ENCODE data around the gene PMEPA1. TPM values are rescaled to one million over a fixed set of nuclear protein-coding genes. Genes with fewer than 3 reads are reported as not detected.
A peak's percentile ranks its signal among the peaks of the same experiment; 100 is the strongest.

The PMEPA1 gene
- total RNA-seq, 1 donor from 2014 or later: 26.9 TPM

DNA sequence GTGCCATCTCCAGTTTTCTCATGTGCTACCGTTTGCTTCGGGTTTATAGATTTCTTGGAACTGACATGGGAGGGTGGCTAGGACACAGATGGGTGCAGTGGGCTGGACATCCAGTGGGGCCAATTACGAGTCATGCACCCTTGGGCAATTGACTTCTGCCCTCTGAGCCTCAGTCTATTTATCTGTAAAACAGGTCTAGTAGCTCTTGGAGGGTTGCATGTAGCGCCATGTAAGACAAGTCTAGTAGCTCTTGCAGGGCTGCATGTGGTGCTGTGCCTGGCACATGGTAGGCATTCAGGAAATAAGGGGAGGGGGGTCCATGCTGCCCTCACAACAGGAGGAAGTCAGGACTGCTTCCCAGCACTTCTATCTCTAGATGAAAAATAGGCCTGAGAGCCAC lies 15.3 kb downstream of the PMEPA1 start:
- TF ChIP-seq, protein P1, sequence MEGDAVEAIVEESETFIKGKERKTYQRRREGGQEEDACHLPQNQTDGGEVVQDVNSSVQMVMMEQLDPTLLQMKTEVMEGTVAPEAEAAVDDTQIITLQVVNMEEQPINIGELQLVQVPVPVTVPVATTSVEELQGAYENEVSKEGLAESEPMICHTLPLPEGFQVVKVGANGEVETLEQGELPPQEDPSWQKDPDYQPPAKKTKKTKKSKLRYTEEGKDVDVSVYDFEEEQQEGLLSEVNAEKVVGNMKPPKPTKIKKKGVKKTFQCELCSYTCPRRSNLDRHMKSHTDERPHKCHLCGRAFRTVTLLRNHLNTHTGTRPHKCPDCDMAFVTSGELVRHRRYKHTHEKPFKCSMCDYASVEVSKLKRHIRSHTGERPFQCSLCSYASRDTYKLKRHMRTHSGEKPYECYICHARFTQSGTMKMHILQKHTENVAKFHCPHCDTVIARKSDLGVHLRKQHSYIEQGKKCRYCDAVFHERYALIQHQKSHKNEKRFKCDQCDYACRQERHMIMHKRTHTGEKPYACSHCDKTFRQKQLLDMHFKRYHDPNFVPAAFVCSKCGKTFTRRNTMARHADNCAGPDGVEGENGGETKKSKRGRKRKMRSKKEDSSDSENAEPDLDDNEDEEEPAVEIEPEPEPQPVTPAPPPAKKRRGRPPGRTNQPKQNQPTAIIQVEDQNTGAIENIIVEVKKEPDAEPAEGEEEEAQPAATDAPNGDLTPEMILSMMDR (IDR thresholded peaks at IDR 0.05): no peak
- Histone ChIP-seq H3K27ac (no peak overlapping the region), H3K4me3 (no peak overlapping the region), H3K4me1 (peaks cover 43% of the 10 kb centered on the region), H3K27me3 (ENCODE audit: low read depth) (no peaks in the 10 kb centered on the region), H3K36me3 (no peaks in the 10 kb centered on the region), H3K9me3 (no peaks in the 10 kb centered on the region)
- intact Hi-C loops (cut with DNase I): no loop called here
- ATAC-seq (no peak), DNase-seq (no peak)

DNA sequence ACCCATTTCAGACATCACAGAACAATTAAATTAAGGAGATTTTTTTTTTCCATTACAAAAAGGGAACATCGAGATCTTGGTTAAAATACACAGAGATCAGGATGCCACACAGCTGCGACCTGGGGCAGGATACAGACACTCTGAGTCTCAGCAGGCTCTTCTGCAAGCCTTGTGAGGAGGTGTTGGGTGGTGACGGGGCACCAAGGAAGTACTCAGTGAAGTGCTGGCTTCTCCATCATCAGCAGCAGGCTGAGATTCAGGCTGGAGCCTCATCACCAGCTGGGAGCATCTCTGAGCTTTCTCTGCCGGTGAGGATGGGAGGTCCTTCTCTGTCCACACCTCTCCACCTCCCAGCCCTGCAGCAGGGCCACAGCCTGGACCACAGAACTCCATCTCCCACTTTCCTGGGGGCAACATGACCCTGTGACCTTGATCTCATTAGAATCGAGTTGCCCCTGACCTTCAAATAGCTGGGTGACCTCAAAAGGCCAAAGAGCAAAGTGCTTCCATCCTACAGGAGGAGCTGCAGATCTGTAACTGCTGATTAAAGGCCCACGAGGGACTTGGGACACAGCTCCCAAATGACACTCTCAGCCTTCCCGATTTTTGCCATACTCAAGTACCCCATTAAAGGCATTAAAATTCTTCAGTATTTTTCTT lies 16.0 kb downstream of the PMEPA1 start:
- no peaks in the 10 kb centered on the region for H3K9me3 ChIP-seq
- ATAC-seq: no peak
- intact Hi-C loops (cut with DNase I): no loop called here
- no peak overlapping the region for H3K27ac ChIP-seq
- H3K4me1 ChIP-seq: peaks cover 41% of the 10 kb centered on the region
- no peak for DNase-seq
- H3K27me3 ChIP-seq (ENCODE audit: low read depth): no peaks in the 10 kb centered on the region
- no peak overlapping the region for H3K4me3 ChIP-seq
- H3K36me3 ChIP-seq: no peaks in the 10 kb centered on the region
- TF ChIP-seq, protein P1 (IDR thresholded peaks at IDR 0.05): no peak

DNA sequence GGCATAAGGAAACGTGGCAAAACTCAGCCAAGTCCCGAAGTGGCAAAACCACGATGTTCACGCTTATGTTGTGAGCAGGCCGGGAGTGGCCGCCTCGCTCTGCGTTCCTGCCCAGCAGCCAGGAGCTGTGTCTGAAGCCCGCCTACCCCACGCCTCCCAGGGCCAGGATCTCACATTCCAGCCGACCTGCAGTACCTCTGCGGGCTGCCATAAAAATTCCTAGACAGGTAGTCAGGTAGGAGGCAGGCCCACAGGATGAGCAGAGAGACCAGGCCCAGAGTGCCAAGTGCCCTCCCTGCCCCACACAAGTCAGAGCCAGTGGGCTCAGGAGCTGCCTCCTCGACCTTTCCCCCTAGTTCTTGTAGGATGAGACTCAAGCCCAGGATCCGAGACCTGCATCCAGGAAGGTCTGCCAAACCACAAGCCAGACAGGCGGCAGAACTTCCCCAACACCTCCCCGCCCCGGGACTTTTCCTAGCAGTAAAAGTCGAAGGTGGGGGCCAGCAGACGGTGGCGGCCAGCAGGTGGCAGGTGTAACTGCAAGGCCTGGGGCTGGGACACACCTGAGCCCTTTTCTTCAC lies 16.7 kb downstream of the PMEPA1 start:
- no peaks in the 10 kb centered on the region for H3K9me3 ChIP-seq
- H3K4me1 ChIP-seq: peaks cover 35% of the 10 kb centered on the region
- H3K4me3 ChIP-seq: no peak overlapping the region
- no peaks in the 10 kb centered on the region for H3K36me3 ChIP-seq
- intact Hi-C loops (cut with DNase I): no loop called here
- ATAC-seq: peak; percentile 74 to 77
- TF ChIP-seq, protein P1 (IDR thresholded peaks at IDR 0.05): peak; percentile 38
- DNase-seq: peak; percentile 68
- H3K27ac ChIP-seq: peak overlapping the region; percentile 41
- H3K27me3 ChIP-seq (ENCODE audit: low read depth): no peaks in the 10 kb centered on the region

DNA sequence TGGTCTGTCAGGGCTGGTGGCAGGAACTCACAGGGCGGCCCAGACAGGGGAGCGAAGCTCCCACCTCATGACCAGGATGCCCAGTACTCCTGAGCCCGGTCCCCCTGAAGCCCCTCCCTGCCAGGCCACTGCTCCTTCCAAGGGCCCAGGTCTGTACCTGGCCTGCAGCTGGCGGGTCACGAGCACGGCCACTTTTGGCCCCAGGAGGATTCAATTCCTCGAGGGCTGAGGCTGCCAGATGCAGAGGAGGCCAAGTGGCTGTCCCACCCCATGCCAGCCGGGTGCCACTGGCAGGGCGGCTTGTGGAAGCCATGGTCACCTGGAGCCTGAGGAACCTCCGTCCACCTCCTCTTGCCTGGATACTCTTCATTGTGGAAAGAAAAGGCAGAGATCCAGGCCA lies 17.4 kb downstream of the PMEPA1 start:
- ATAC-seq (no peak), DNase-seq (no peak)
- TF ChIP-seq, protein P1 (IDR thresholded peaks at IDR 0.05): no peak
- H3K9me3 ChIP-seq: no peaks in the 10 kb centered on the region
- peak overlapping the region; percentile 41 for H3K27ac ChIP-seq
- intact Hi-C loops (cut with DNase I): no loop called here
- no peak overlapping the region for H3K4me3 ChIP-seq
- no peaks in the 10 kb centered on the region for H3K27me3 ChIP-seq (ENCODE audit: low read depth)
- no peaks in the 10 kb centered on the region for H3K36me3 ChIP-seq
- H3K4me1 ChIP-seq: peaks cover 35% of the 10 kb centered on the region

DNA sequence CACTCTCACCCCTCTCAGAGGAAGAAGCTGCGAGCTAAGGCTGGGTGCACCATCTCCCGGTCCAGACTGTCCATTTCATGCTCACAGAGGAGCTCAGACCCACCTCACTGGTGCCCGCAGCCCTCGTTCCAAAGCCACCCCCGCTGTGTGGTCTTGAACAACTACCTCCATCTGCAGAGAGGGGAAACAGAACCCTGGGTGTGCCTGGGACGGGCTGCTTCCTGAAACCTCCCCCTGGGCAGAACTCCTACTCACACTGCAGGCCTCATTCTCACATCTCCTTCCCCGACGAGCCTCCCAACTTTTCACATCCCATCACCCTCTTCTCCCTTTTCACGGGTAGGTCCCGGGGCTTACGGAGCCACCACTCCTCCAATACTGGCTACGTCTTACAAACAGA lies 18.1 kb downstream of the PMEPA1 start:
- Histone ChIP-seq H3K36me3 (no peaks in the 10 kb centered on the region), H3K27me3 (ENCODE audit: low read depth) (no peaks in the 10 kb centered on the region), H3K4me3 (no peak overlapping the region), H3K9me3 (no peaks in the 10 kb centered on the region), H3K27ac (no peak overlapping the region), H3K4me1 (peaks cover 35% of the 10 kb centered on the region)
- DNase-seq: no peak
- intact Hi-C loops (cut with DNase I): no loop called here
- TF ChIP-seq, protein P1 (IDR thresholded peaks at IDR 0.05): no peak
- no peak for ATAC-seq

Data from lower lobe of right lung (tissue), 2 donors.